ENCODE data around the gene AHNAK. TPM values are rescaled to one million over a fixed set of nuclear protein-coding genes. Genes with fewer than 3 reads are reported as not detected.
A peak's percentile ranks its signal among the peaks of the same experiment; 100 is the strongest.

AHNAK gene
- total and polyA plus RNA-seq, 5 donors from 2014 or later, result 22.3 to 852 (median 47.1) TPM

GRCh38 chr11:62435846-62436660, 110.6 kb downstream of the AHNAK start:
- no peak overlapping the region for H3K4me3 Mint-ChIP-seq
- H3K27me3 Mint-ChIP-seq, result no peaks in the 10 kb centered on the region
- H3K9me3 ChIP-seq (ENCODE audit: control insufficient read depth in 2 of 2, low read length in 2 of 2), result no peaks in the 10 kb centered on the region
- H3K36me3 Mint-ChIP-seq, result no peaks in the 10 kb centered on the region
- H3K4me3 ChIP-seq (ENCODE audit: low read depth, low read length), result no peak overlapping the region
- peaks cover 0 to 23% (median 5%) of the 10 kb centered on the region in 4 donors for H3K4me1 Mint-ChIP-seq
- no peaks in the 10 kb centered on the region for H3K4me1 ChIP-seq (ENCODE audit: control insufficient read depth, insufficient read depth, low read length, poor library complexity, severe bottlenecking)
- H3K27me3 ChIP-seq (ENCODE audit: control insufficient read depth, insufficient read depth, low read length), result no peaks in the 10 kb centered on the region
- no peaks in the 10 kb centered on the region for H3K36me3 ChIP-seq (ENCODE audit: control insufficient read depth, insufficient read depth, low read length)
- ATAC-seq (ENCODE audit: low read depth in 2 of 2) (peak in 1 of 2 donors; percentile 31), DNase-seq (peak in 1 of 3 donors; percentile 17)
- no peak overlapping the region for H3K27ac ChIP-seq (ENCODE audit: insufficient read depth, low read length, poor library complexity, severe bottlenecking)
- H3K27ac Mint-ChIP-seq, result peak overlapping the region in 2 of 3 donors; percentile 69 to 80
- no peaks in the 10 kb centered on the region for H3K9me3 Mint-ChIP-seq

GRCh38 chr11:62433904-62434276, 112.7 kb downstream of the AHNAK start:
- H3K27me3 Mint-ChIP-seq, result no peaks in the 10 kb centered on the region
- H3K27ac Mint-ChIP-seq, result no peak overlapping the region
- H3K4me1 Mint-ChIP-seq, result peaks cover 0 to 30% (median 8%) of the 10 kb centered on the region in 4 donors
- H3K9me3 Mint-ChIP-seq, result no peaks in the 10 kb centered on the region
- no peak overlapping the region for H3K4me3 Mint-ChIP-seq
- peaks cover 4% of the 10 kb centered on the region for H3K36me3 Mint-ChIP-seq
- Histone ChIP-seq H3K4me3 (ENCODE audit: low read depth, low read length) (no peak overlapping the region), H3K27me3 (ENCODE audit: control insufficient read depth, insufficient read depth, low read length) (no peaks in the 10 kb centered on the region), H3K4me1 (ENCODE audit: control insufficient read depth, insufficient read depth, low read length, poor library complexity, severe bottlenecking) (no peaks in the 10 kb centered on the region), H3K27ac (ENCODE audit: insufficient read depth, low read length, poor library complexity, severe bottlenecking) (no peak overlapping the region), H3K36me3 (ENCODE audit: control insufficient read depth, insufficient read depth, low read length) (no peaks in the 10 kb centered on the region), H3K9me3 (ENCODE audit: control insufficient read depth in 2 of 2, low read length in 2 of 2) (no peaks in the 10 kb centered on the region)
- ATAC-seq (ENCODE audit: low read depth in 2 of 2) (no peak), DNase-seq (no peak)

GRCh38 chr11:62433141-62433903, 113.3 kb downstream of the AHNAK start:
- H3K27me3 ChIP-seq (ENCODE audit: control insufficient read depth, insufficient read depth, low read length), result no peaks in the 10 kb centered on the region

GRCh38 chr11:62432695-62433094, 113.9 kb downstream of the AHNAK start:
- no peaks in the 10 kb centered on the region for H3K27me3 ChIP-seq (ENCODE audit: control insufficient read depth, insufficient read depth, low read length)
- no peaks in the 10 kb centered on the region for H3K36me3 ChIP-seq (ENCODE audit: control insufficient read depth, insufficient read depth, low read length)
- H3K9me3 ChIP-seq (ENCODE audit: control insufficient read depth in 2 of 2, low read length in 2 of 2), result no peaks in the 10 kb centered on the region
- H3K27ac Mint-ChIP-seq, result no peak overlapping the region
- H3K36me3 Mint-ChIP-seq, result peaks cover 4% of the 10 kb centered on the region
- H3K27ac ChIP-seq (ENCODE audit: insufficient read depth, low read length, poor library complexity, severe bottlenecking), result no peak overlapping the region
- H3K9me3 Mint-ChIP-seq, result no peaks in the 10 kb centered on the region
- no peak overlapping the region for H3K4me3 Mint-ChIP-seq
- H3K27me3 Mint-ChIP-seq, result no peaks in the 10 kb centered on the region
- ATAC-seq (ENCODE audit: low read depth in 2 of 2) (no peak), DNase-seq (no peak)
- H3K4me1 ChIP-seq (ENCODE audit: control insufficient read depth, insufficient read depth, low read length, poor library complexity, severe bottlenecking), result peaks cover 4% of the 10 kb centered on the region
- H3K4me1 Mint-ChIP-seq, result peaks cover 3 to 38% (median 10%) of the 10 kb centered on the region in 4 donors
- no peak overlapping the region for H3K4me3 ChIP-seq (ENCODE audit: low read depth, low read length)

More at GRCh38 chr11:62433141-62433903, 113.3 kb downstream of the AHNAK start:
- no peak overlapping the region for H3K27ac ChIP-seq (ENCODE audit: insufficient read depth, low read length, poor library complexity, severe bottlenecking)
- Mint-ChIP-seq H3K9me3 (no peaks in the 10 kb centered on the region), H3K27ac (no peak overlapping the region), H3K4me3 (peak overlapping the region in 1 of 4 donors; percentile 55), H3K4me1 (peaks cover 0 to 34% (median 8%) of the 10 kb centered on the region in 4 donors), H3K27me3 (no peaks in the 10 kb centered on the region), H3K36me3 (peaks cover 4% of the 10 kb centered on the region)
- DNase-seq, result no peak
- ATAC-seq (ENCODE audit: low read depth in 2 of 2), result no peak
- H3K9me3 ChIP-seq (ENCODE audit: control insufficient read depth in 2 of 2, low read length in 2 of 2), result no peaks in the 10 kb centered on the region
- H3K4me3 ChIP-seq (ENCODE audit: low read depth, low read length), result no peak overlapping the region
- H3K4me1 ChIP-seq (ENCODE audit: control insufficient read depth, insufficient read depth, low read length, poor library complexity, severe bottlenecking), result no peaks in the 10 kb centered on the region
- H3K36me3 ChIP-seq (ENCODE audit: control insufficient read depth, insufficient read depth, low read length), result no peaks in the 10 kb centered on the region

GRCh38 chr11:62431171-62431901, 115.3 kb downstream of the AHNAK start:
- Mint-ChIP-seq H3K4me1 (peaks cover 6 to 51% (median 20%) of the 10 kb centered on the region in 4 donors), H3K9me3 (no peaks in the 10 kb centered on the region), H3K27me3 (no peaks in the 10 kb centered on the region), H3K4me3 (no peak overlapping the region), H3K36me3 (peaks cover 4% of the 10 kb centered on the region), H3K27ac (peak overlapping the region in 1 of 3 donors; percentile 38)
- DNase-seq (no peak), ATAC-seq (ENCODE audit: low read depth in 2 of 2) (no peak)
- H3K9me3 ChIP-seq (ENCODE audit: control insufficient read depth in 2 of 2, low read length in 2 of 2), result no peaks in the 10 kb centered on the region
- no peaks in the 10 kb centered on the region for H3K27me3 ChIP-seq (ENCODE audit: control insufficient read depth, insufficient read depth, low read length)
- no peak overlapping the region for H3K27ac ChIP-seq (ENCODE audit: insufficient read depth, low read length, poor library complexity, severe bottlenecking)
- H3K36me3 ChIP-seq (ENCODE audit: control insufficient read depth, insufficient read depth, low read length), result no peaks in the 10 kb centered on the region
- H3K4me1 ChIP-seq (ENCODE audit: control insufficient read depth, insufficient read depth, low read length, poor library complexity, severe bottlenecking), result peaks cover 17% of the 10 kb centered on the region
- no peak overlapping the region for H3K4me3 ChIP-seq (ENCODE audit: low read depth, low read length)

DNA sequence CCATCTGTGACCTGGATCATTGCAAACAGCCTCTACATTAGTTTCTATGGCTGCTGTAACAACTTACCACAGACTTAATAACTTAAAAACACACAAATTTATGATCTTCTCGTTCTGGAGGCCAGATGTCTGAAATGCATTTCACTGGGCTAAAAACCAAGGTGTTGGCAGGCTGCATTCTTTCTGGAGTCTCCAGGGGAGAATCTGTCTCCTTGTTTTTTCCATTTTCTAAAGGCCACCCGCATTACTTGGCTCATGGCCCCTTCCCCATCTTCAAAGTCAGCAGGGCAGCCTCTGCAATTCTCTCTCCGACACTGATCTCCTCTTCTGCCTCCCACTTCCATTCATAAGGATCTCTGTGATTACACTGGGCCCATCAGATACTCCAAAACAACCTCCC, 116.2 kb downstream of the AHNAK start:
- Mint-ChIP-seq H3K27ac (peak overlapping the region in 2 of 3 donors; percentile 38 to 49), H3K4me1 (peaks cover 6 to 50% (median 19%) of the 10 kb centered on the region in 4 donors), H3K4me3 (no peak overlapping the region), H3K9me3 (no peaks in the 10 kb centered on the region), H3K36me3 (peaks cover 4% of the 10 kb centered on the region), H3K27me3 (no peaks in the 10 kb centered on the region)
- DNase-seq (no peak), ATAC-seq (ENCODE audit: low read depth in 2 of 2) (no peak)
- Histone ChIP-seq H3K9me3 (ENCODE audit: control insufficient read depth in 2 of 2, low read length in 2 of 2) (no peaks in the 10 kb centered on the region), H3K4me1 (ENCODE audit: control insufficient read depth, insufficient read depth, low read length, poor library complexity, severe bottlenecking) (peaks cover 21% of the 10 kb centered on the region), H3K27me3 (ENCODE audit: control insufficient read depth, insufficient read depth, low read length) (no peaks in the 10 kb centered on the region), H3K27ac (ENCODE audit: insufficient read depth, low read length, poor library complexity, severe bottlenecking) (no peak overlapping the region), H3K4me3 (ENCODE audit: low read depth, low read length) (no peak overlapping the region), H3K36me3 (ENCODE audit: control insufficient read depth, insufficient read depth, low read length) (no peaks in the 10 kb centered on the region)

GRCh38 chr11:62428871-62429560, 117.6 kb downstream of the AHNAK start:
- no peak overlapping the region for H3K4me3 ChIP-seq (ENCODE audit: low read depth, low read length)
- no peak for DNase-seq
- Mint-ChIP-seq H3K27me3 (no peaks in the 10 kb centered on the region), H3K4me1 (peaks cover 6 to 51% (median 24%) of the 10 kb centered on the region in 4 donors), H3K9me3 (no peaks in the 10 kb centered on the region), H3K27ac (peak overlapping the region in 2 of 3 donors; percentile 81 to 92), H3K36me3 (peaks cover 4% of the 10 kb centered on the region), H3K4me3 (peak overlapping the region in 1 of 4 donors; percentile 62)
- H3K27ac ChIP-seq (ENCODE audit: insufficient read depth, low read length, poor library complexity, severe bottlenecking), result no peak overlapping the region
- no peak for ATAC-seq (ENCODE audit: low read depth in 2 of 2)
- no peaks in the 10 kb centered on the region for H3K36me3 ChIP-seq (ENCODE audit: control insufficient read depth, insufficient read depth, low read length)
- H3K4me1 ChIP-seq (ENCODE audit: control insufficient read depth, insufficient read depth, low read length, poor library complexity, severe bottlenecking), result peaks cover 21% of the 10 kb centered on the region
- no peaks in the 10 kb centered on the region for H3K9me3 ChIP-seq (ENCODE audit: control insufficient read depth in 2 of 2, low read length in 2 of 2)
- no peaks in the 10 kb centered on the region for H3K27me3 ChIP-seq (ENCODE audit: control insufficient read depth, insufficient read depth, low read length)
